T-helper 1 cell treated with Interleukin-12 subunit alpha and Interleukin-12 subunit beta and Interleukin-4 antibody, amounts not matched to agents 30 ng/mL and 1 ng/mL, for 36 hours (primary cell): ENCODE data around the gene STAMBP. TPM values are rescaled to one million over a fixed set of nuclear protein-coding genes. Genes with fewer than 3 reads are reported as not detected.
"Not testable (repeated sequence)": the region's sequence is repeated elsewhere in the genome, so short reads cannot be mapped to it uniquely, and the experiment has no call there.

Source experiments
- intact Hi-C: fragments of 100-400 bp; cut with micrococcal nuclease; formaldehyde crosslinking; loops from one replicate; pipeline ENCODE4 v1.15.1; 2024
- total RNA-seq: library from RNA; stranded (reverse); gene quantifications from 2 replicates; pipeline ENCODE4 v1.2.3, GENCODE V29; 2022

STAMBP gene
- total RNA-seq, 1 donor from 2014 or later = 37.0 TPM

GRCh38 chr2:73836141-73836943, 7.6 kb downstream of the STAMBP start:
- intact Hi-C loops = no loop called here

GRCh38 chr2:73837847-73838585, 9.3 kb downstream of the STAMBP start:
- intact Hi-C loops = no loop called here

- intact Hi-C loops = no loop called here
These were observed 10.3 kb downstream of the STAMBP start for GRCh38 chr2:73838889-73839534.

GRCh38 chr2:73839653-73840411, 11.1 kb downstream of the STAMBP start:
- intact Hi-C loops = no loop called here

DNA sequence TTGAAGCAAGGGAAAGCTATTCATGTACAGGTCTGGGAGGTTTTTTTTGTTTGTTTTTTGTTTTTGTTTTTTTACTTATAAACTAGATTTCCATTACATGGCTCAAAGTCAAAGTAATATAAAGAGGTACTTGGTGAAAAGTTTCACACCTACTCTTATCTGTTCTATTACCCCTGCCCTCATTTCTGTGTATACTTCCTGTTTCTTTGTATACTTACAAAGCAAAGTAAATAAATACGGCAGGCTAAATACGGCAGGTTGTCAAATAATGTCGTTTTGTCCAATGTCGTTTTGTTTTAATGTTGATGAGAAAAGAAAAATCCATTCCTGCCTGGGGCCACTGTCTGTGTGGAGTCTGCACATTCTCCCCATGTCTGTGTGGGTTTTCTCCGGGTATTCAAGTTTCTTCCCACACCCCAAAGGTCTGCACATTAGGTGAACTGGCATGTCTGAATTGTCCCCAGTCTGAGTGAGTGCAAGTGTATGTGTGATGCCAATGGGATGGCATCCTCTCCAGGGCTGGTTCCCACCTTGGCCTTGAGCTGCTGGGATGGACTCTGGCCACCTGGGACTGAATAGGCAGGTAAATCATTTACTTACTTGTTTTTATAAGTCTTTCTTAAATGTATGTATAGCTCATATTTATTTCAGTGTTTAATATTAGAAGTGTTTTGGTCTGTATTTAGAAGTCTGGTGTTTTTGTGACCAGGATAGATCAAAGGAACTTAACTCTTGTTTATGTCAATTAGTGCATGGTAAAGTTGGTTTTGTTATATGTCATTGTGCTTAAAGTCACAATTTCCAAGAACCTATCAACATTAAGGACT, 13.4 kb downstream of the STAMBP start:
- intact Hi-C loops = no loop called here

- intact Hi-C loops = no loop called here
These were observed 13.9 kb downstream of the STAMBP start for GRCh38 chr2:73842739-73843019.

GRCh38 chr2:73844087-73844486, 15.3 kb downstream of the STAMBP start:
- intact Hi-C loops = no loop called here

DNA sequence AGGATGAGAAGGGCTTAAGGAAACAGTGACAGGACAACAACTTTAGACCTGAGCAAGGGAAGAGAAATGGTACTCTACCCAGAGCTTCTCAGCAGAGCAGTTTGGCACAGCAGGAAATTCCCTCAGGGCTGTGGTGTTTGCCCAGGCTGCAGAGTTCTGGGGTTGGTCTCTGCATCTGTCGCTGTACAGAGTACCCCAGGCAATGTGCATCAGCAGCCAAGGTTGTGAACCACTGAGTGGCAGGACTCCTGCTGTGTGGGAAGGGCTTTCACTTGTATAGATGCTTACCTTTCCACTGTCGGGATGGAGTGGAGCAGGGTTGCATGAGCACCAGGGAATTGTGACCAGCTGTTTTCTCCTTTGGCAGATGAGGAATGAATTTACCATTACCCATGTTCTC, 21.2 kb downstream of the STAMBP start:
- intact Hi-C loops = no loop called here

DNA sequence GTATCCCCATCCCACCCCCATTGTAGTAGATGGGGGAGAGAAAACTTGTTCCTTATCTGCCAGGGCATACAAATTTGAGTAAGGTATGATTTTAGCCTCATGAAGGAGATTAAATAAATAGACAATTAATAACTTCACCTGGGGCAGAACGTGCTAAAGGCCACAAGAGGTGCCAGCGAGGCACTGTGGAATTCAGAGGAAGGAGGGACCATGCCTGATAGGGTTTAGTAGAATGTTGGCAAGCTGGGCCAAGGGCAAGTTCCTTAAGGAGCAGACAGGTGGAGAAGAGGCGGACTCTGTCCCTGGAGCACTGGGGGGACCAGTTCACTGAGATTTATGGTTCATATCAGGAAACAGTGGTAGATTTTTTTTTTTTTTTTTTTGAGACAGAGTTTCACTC, 22.5 kb downstream of the STAMBP start:
- intact Hi-C loops = no loop called here

DNA sequence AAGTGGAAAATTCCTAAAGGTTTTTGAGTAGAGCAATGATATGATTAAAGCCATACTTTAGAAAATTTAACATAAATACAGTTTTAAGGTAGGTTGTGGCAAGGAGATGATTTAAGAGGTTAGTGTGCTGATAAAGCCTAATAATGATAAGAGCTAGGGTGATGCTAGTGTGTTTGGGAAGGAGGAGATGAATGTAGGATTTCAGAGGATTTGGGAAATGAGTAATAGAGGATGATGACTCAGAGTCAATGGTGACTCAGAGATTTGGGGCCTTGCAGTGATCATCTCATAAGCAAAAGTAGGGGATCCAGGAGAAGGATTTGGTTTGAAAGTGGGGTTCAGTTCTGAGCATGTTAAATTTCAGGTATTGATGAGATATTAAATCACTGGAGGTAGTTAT, 23.3 kb downstream of the STAMBP start:
- intact Hi-C loops = no loop called here

GRCh38 chr2:73855526-73855925, 26.8 kb downstream of the STAMBP start:
- intact Hi-C loops = loop anchor here (5.0 kb wide), 1 partner anchor 42 kb away; no protein-coding TSS in a partner anchor

DNA sequence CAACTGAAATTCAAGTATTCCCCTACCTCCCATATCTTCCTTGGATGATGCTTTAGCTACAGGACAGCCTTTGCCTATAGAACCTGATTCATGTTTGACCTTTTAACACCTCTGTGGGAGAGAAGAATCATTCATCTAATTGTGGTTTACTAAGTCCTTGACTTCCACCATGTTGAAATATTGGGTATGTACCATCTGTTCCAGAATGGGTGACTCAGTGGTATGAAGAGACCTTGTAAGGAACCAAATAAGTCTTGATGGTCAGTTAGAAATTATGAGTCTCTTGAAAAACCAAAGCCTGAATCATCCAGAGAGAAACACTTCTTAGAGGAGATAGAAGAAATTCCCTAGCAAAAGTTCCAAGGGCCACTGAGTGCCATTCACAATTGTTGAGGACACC, 27.5 kb downstream of the STAMBP start:
- intact Hi-C loops = loop anchor here (5.0 kb wide), 1 partner anchor 41 kb away; no protein-coding TSS in a partner anchor

DNA sequence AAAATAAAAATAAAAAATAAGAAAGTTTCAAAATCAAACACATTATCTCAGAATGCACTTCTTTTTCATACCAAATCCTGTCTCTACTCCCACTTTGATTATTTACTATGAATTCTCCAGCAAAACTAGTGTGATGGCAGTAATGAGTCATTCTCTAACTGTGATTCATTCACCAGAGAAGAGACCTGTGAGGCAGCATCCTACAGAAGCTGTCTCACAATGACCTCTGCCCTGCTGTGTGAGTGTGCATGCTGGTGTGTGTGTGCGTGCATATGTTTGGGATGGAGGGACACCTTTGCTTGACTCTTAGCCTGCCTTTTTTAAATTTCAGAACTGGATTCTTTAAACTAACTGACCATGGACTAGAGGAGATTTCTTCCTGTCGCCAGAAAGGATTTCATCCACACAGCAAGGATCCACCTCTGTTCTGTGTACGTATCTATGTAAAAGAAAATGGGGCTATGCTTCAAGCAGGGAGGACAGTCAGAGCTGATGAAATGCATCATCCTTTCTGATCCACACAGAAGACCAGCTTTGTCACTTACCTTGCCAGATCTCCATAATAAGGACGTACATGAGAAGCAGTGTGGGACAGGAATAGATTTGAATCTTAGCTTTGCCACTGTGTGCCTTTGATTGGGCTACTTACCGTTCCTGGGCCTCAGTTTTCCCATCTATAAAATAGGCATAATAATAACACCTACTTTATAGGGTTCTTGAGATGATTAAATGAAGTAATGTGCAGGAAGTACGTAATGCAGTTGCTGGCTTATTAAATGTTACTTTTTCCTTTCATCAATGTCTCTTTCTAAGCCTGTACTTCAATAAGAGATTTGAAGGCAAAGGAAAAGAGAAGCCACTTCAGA, 31.2 kb downstream of the STAMBP start:
- intact Hi-C loops = loop anchor here (5.0 kb wide), 1 partner anchor 37 kb away; no protein-coding TSS in a partner anchor

GRCh38 chr2:73862987-73863386, 34.2 kb downstream of the STAMBP start:
- intact Hi-C loops = no loop called here

DNA sequence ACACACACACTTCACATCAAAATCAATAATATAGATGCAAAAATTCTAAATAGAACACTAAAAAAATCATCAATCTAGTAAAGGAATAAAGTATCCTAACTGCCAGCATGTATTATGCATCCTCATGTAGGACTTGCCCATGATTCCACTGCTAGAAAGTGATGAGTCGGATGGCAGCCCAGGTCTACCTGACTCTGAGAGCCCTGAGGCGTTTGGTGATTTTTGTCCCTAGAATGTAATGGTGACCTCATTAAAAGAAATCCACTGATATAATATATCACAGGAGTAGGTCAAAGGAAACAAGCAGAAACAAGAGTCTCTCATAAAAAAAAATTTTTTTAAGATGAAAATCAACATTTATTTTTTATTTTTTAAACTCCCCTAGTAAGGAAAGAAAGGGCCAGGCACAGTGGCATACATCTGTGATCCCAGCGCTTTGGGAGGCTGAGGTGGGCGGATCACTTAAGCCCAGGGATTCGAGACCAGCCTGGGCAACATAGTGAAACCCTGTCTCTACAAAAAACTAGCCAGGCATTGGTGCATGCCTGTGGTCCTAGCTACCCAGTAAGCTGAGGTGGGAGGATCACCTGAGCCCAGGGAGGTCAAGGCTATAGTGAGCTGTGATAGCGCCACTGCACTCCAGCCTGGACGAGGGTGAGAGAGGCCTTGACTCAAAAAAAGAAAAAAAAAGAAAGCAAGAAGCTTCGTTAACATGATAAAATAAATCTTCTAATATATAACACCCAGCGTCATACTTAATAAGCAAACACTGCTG, 39.6 kb downstream of the STAMBP start:
- intact Hi-C loops = no loop called here

DNA sequence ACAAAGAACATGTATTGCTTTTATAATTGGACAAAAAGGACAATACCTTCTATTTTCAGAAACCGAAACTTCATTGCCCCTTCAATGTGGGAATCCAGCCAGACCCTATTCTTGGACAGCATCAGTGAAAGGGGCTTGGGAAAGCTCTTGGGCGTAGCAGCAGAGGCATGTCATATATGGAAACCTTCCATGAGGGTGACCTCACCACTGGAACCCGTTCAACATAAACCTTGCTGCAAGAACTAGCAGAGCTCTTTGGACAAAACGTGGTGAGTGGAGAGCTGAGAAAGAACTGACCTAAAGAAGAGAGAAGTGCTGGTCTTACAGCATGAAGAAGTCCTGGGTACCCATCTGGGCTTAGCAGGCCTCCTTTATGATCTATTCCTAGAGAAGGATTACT, 41.3 kb downstream of the STAMBP start:
- intact Hi-C loops = no loop called here

DNA sequence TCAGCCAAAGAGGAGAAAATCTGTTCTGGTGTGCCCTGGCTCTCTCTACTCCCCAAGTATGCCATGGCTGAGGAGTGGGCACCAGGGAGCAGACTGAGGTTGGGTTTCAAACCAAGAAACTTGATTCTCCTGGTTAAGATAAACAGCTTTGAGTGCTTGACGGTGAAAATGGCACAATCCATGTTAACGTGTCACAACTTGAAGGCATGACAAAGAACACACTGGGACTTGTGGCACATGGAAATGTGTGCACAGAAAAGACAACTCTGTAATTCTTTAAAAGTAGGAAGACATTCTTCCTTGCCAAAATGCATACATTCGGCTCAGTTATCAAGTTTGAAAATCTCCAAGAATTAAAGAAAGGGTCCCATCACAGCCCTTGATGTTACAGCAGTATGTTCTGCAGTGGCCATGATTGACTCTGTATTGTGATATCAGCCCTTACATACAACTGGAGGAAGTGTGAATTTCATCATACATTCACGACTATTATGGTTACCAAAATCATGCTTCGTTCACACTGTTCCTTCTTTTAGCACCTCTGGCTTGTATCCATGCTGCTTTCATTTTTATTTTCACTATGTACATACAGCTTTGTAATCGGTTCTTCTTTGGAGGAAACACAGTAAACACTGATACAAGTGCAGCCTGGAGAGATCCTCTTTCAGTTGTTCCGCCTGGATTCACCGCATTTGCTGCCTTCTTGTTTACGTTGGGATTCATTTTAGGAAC, 48.5 kb downstream of the STAMBP start:
- intact Hi-C loops = no loop called here

- intact Hi-C loops = not testable (repeated sequence)
These were observed 49.2 kb downstream of the STAMBP start for GRCh38 chr2:73877984-73878383.
